Measurements from ENCODE around the gene CTU2. TPM values are rescaled to one million over a fixed set of nuclear protein-coding genes. Genes with fewer than 3 reads are reported as not detected.

CTU2 gene
- polyA plus RNA-seq, 1 donor from 2014 or later: 12.1 TPM

DNA sequence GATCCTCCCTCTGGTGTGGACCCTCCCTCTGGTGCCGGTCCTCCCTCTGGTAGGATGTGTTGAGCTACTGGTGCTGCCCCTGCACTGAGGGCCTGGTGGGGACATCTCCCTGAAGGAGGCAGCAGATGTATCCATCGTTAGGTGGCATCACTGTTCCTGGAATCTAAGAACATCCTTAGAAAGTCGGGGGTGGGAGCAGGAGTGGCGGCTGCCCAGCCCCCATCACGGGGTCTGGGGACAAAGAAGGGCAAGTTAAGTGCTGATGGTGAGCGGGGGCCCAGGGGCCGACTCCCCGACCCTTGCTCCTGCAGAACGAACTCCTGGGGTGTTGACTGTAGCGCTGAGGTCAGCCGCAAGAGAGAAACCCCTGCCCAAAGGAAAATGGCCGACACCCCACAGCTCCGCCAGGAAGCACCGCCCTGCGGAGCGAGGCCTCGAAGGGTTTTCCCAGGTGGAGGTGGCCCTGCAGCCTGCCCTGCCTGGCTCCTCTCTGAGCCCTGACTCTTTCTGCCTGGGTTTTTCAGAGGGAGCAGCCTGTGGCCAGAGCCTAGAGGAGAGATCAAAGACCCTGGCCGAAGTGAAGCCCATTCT, 5.5 kb downstream of the CTU2 start:
- peak overlapping the region in 1 of 3 donors; percentile 23 for H3K27ac Mint-ChIP-seq
- no peaks in the 10 kb centered on the region for H3K36me3 Mint-ChIP-seq
- H3K4me3 Mint-ChIP-seq: peak overlapping the region in 1 of 4 donors; percentile 35
- H3K27me3 Mint-ChIP-seq: no peaks in the 10 kb centered on the region
- H3K4me1 Mint-ChIP-seq: peaks cover 7% of the 10 kb centered on the region in 3 donors
- H3K9me3 Mint-ChIP-seq: no peaks in the 10 kb centered on the region

DNA sequence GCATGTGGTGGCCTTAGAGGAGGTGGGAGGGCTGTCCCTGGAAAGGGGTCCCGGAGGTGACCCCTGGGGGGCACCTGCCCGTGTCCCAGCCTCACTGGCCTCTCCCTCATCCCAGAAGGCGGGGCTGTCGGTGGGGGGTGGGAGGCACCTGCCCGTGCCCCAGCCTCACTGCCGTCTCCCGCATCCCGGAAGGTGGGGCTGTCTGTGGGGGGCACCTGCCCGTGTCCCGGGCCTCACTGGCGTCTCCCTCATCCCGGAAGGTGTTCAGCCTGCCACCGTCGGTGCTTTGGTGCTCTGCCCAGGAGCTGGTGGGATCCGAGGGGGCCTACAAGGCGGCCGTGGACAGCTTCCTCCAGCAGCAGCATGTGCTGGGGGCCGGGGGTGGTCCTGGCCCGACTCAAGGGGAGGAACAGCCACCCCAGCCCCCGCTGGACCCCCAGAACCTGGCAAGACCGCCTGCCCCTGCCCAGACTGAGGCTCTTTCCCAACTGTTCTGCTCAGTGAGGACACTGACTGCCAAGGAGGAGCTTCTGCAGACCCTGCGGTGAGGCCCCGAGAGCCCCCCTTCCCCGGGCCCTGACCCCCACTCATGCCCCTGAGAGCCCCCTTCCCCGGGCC, 6.2 kb downstream of the CTU2 start:
- H3K27me3 Mint-ChIP-seq: no peaks in the 10 kb centered on the region
- peak overlapping the region in 1 of 3 donors; percentile 23 for H3K27ac Mint-ChIP-seq
- H3K9me3 Mint-ChIP-seq: no peaks in the 10 kb centered on the region
- H3K36me3 Mint-ChIP-seq: no peaks in the 10 kb centered on the region
- H3K4me3 Mint-ChIP-seq: no peak overlapping the region
- H3K4me1 Mint-ChIP-seq: peaks cover under 1 to 1% (median 1%) of the 10 kb centered on the region in 3 donors

DNA sequence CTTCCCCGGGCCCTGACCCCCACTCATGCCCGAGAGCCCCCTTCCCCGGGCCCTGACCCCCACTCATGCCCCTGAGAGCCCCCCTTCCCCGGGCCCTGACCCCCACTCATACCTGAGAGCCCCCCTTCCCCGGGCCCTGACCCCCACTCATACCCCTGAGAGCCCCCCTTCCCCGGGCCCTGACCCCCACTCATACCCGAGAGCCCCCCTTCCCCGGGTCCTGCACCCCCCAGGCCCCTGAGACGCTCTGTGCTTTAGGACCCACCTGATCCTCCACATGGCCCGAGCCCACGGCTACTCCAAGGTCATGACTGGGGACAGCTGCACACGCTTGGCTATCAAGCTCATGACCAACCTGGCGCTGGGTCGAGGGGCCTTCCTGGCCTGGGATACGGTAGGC, 6.8 kb downstream of the CTU2 start:
- H3K36me3 Mint-ChIP-seq: no peaks in the 10 kb centered on the region
- no peaks in the 10 kb centered on the region for H3K4me1 Mint-ChIP-seq
- no peaks in the 10 kb centered on the region for H3K27me3 Mint-ChIP-seq
- H3K9me3 Mint-ChIP-seq: no peaks in the 10 kb centered on the region
- no peak overlapping the region for H3K4me3 Mint-ChIP-seq
- no peak overlapping the region for H3K27ac Mint-ChIP-seq

DNA sequence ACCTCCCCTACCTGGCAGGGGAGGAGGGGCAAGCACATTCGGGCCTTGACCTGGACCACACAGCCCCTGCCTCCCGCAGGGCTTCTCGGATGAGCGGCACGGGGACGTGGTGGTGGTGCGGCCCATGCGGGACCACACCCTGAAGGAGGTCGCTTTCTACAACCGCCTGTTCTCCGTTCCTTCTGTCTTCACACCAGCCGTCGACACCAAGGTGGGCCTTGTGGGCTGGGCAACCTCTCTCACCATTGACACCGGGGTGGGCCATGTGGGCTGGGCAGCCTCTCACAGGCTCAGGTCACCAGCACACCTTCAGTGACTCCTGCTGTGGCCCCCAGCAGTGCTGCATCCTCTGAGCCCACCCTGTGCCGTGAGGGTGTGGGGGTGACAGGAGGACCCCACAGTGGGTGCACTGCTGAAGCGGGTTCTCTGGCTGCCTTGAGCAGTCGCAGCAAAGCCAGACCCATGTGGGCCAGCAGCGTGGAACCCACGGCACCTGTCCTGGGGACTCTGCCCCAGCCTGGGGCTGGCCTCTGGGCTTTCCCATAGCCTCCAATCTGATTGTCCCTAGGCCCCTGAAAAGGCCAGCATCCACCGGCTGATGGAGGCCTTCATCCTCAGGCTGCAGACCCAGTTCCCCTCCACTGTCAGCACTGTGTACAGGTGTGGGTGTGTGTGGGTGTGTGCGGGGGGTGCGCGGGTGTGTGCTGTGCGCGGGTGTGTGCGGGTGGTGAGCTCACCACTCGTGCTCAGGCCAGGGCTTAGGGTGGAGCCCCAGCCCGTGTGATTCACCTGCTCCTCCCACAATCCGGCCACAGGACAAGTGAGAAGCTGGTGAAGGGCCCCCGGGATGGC, 7.5 kb downstream of the CTU2 start:
- Mint-ChIP-seq H3K9me3 (no peaks in the 10 kb centered on the region), H3K4me1 (no peaks in the 10 kb centered on the region), H3K36me3 (no peaks in the 10 kb centered on the region), H3K27me3 (no peaks in the 10 kb centered on the region), H3K27ac (peak overlapping the region in 1 of 3 donors; percentile 59), H3K4me3 (no peak overlapping the region)

DNA sequence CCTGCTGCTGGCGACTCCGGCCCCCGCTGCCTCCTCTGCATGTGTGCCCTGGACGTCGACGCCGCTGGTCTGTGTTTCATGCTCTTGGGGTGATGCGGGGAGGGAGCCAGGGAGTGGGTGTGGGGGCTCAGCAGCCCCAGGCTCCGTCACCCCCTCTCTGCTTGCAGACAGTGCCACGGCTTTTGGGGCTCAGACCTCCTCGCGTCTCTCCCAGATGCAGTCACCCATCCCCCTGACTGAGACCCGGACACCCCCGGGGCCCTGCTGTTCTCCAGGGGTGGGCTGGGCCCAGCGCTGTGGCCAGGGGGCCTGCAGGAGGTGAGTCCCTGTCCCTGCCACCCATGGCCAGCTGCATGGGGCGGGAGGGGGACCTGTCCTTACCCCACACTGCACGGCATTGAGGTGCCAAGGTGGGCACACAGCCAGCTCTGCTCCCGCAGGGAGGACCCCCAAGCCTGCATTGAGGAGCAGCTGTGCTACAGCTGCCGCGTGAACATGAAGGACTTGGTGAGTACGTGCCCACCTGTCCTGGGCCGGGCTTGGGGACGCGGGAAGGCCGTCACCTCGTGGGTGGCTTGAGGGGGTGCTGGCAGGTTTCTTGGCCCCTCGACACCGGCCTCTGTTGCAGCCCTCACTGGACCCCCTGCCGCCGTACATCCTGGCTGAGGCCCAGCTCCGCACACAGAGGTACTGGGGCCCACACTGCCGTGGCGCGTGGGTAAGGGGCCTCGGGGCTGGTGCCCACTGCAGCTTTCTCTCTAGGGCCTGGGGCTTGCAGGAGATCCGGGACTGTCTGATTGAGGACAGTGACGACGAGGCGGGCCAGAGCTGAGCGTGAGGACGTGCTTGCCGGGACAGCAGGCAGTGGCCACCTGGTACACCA, 8.4 kb downstream of the CTU2 start:
- Mint-ChIP-seq H3K4me1 (no peaks in the 10 kb centered on the region), H3K4me3 (no peak overlapping the region), H3K9me3 (no peaks in the 10 kb centered on the region), H3K27me3 (no peaks in the 10 kb centered on the region), H3K27ac (no peak overlapping the region), H3K36me3 (no peaks in the 10 kb centered on the region)

DNA sequence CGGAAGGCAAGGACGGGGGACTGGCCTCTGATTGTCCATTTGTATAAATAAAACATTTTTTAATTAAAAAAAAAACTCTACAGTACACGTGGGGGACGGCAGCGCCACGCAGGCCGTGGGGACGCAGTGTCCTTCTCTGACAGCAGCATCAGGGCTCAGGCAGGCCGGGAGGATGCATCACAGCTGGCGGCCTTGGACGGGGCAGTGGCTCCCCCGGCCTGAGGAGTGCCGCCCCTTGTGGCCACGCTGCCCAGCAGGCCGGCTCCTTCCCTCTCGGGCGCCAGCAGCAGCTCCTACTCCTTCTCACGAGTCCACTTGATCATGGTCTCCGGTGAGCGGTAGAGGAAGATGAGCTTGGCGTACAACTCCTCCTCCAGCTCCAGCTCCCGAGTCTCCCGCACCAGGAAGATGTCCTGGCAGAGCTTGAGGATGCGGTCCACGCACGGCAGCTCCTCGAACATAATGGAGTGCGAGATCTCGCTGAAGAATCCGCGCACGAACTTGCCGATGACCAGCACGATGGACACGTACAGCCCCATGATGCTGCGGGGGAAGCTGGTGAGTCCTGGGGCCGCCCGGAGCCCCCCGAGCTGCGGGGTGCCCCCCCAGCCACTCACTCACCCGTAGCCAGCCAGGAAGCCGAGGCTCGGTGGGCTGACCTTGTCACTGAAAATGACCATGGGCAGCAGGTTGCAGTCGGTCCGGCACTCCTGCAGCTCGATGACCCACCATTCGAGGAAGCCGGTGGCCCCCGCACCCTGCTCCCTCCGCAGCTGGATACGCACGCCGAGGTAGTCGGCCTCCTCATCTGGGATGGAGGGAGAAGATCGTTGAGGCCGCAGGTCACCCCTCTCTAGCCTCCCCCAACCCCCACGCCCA, 9.2 kb downstream of the CTU2 start:
- H3K4me1 Mint-ChIP-seq: no peaks in the 10 kb centered on the region
- H3K27ac Mint-ChIP-seq: no peak overlapping the region
- no peak overlapping the region for H3K4me3 Mint-ChIP-seq
- no peaks in the 10 kb centered on the region for H3K9me3 Mint-ChIP-seq
- H3K36me3 Mint-ChIP-seq: no peaks in the 10 kb centered on the region
- no peaks in the 10 kb centered on the region for H3K27me3 Mint-ChIP-seq

DNA sequence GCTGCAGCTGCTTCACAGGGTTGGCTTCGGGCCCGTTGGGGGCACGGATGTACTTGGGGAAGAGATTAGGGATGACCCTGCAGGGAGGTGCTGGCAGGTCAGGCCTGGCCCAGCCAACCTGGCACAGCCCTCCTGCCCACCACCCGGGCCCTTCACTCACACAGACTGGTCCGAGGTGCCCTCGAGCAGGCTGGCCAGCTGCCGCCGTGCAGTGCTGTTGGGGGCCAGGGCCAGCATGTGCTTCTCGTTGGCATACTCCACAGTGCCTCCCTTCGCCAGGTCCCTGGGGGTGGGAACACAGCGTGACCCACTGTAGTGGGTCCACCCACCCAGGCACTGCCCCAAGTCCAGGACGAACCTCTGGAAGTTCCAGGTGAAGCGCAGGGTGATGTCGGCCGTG, 9.9 kb downstream of the CTU2 start:
- H3K36me3 Mint-ChIP-seq: no peaks in the 10 kb centered on the region
- no peak overlapping the region for H3K27ac Mint-ChIP-seq
- H3K4me3 Mint-ChIP-seq: no peak overlapping the region
- H3K9me3 Mint-ChIP-seq: no peaks in the 10 kb centered on the region
- H3K27me3 Mint-ChIP-seq: no peaks in the 10 kb centered on the region
- H3K4me1 Mint-ChIP-seq: no peaks in the 10 kb centered on the region

DNA sequence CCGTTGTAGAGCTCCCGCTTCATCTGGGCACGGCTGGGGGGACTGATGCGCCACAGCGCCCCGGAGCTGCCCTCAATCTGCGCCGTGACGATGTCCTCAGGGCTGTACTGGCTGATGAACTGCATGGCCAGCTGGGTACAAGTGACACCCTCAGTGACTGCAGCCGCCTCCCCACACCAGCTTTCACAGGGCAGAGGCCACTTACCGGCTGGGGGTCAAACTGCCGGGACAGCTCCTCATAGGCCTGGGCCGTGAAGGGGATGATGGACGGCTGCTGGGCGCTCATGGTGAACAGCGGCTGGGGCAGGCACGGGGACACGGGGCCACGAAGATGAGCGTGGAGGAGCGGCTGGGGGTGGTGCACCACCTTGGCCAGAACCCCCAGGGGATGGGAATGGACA, 10.3 kb downstream of the CTU2 start:
- Mint-ChIP-seq H3K4me1 (no peaks in the 10 kb centered on the region), H3K36me3 (no peaks in the 10 kb centered on the region), H3K9me3 (no peaks in the 10 kb centered on the region), H3K27me3 (no peaks in the 10 kb centered on the region), H3K4me3 (no peak overlapping the region), H3K27ac (no peak overlapping the region)

DNA sequence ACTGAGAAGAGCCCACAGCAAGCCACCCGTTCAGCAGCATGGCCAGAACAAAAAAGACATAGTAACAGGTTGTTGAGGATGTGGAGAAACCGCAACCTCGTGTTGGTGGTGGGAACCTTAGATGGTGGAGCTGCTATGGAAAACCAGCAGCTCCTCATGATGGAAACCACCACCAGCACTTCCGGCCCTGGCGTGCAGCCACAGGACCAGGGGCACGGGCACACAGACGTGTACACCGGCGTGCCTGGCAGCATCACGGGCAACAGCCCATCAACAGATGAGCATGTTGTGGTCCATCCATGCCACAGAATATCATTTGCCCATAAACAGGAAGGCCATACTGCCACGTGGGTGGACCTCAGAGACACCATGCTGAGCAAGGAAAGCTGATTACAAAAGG, 11.9 kb downstream of the CTU2 start:
- peak overlapping the region in 1 of 3 donors; percentile 42 for H3K27ac Mint-ChIP-seq
- peak overlapping the region in 1 of 4 donors; percentile 26 for H3K4me3 Mint-ChIP-seq
- H3K4me1 Mint-ChIP-seq: no peaks in the 10 kb centered on the region
- H3K27me3 Mint-ChIP-seq: no peaks in the 10 kb centered on the region
- no peaks in the 10 kb centered on the region for H3K36me3 Mint-ChIP-seq
- no peaks in the 10 kb centered on the region for H3K9me3 Mint-ChIP-seq

DNA sequence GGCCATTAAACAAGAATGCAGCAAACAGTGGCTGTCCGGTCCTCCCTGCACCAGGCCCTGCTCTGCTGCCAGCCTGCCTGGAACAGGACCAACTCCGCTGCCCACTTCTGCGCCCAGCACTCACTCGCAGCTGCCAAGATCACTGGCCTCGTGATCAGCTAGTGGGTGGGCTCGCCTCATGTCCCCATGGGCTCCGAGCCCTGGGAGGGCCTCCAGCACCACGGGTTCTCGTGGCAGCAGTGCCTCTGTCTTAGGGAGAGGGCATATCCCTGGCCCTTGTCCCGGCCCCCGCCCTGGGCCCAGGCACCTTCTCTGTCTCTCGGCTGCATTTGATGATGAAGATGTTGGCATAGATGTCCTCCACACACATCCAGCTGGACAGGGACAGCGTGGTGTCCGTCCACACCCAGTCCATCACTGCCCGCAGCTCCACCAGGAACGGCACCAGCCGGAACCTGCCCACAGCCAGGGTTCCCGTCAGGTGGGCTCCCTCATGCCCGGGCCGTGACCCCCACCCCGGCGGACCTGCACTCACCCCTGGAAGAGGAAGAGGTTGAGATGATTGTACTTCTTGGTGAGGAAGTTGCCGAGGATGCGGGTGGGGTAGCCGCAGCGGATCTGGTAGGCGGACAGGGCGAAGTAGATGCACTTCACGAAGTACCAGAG, 13.1 kb downstream of the CTU2 start:
- H3K4me1 Mint-ChIP-seq: no peaks in the 10 kb centered on the region
- H3K27ac Mint-ChIP-seq: no peak overlapping the region
- no peaks in the 10 kb centered on the region for H3K27me3 Mint-ChIP-seq
- H3K9me3 Mint-ChIP-seq: no peaks in the 10 kb centered on the region
- no peaks in the 10 kb centered on the region for H3K36me3 Mint-ChIP-seq
- no peak overlapping the region for H3K4me3 Mint-ChIP-seq

DNA sequence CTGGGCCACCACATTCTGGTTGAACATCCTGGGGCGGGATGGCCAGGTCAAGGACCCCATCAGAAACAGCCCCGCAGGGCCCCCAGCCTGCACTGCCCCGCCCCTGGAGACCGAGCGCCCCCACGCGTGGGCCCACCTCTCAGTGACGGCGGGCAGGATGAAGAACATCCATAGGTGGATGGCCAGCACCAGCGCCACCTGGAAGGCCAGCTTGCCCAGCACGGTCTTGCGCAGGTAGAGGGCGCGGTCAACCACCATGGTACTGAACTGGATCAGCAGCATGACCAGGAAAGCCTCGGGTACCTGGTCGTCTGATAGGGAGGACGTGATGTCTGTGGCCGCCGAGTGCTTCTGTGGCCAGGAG, 13.6 kb downstream of the CTU2 start:
- Mint-ChIP-seq H3K9me3 (no peaks in the 10 kb centered on the region), H3K27ac (no peak overlapping the region), H3K27me3 (no peaks in the 10 kb centered on the region), H3K4me3 (no peak overlapping the region), H3K36me3 (no peaks in the 10 kb centered on the region), H3K4me1 (no peaks in the 10 kb centered on the region)

DNA sequence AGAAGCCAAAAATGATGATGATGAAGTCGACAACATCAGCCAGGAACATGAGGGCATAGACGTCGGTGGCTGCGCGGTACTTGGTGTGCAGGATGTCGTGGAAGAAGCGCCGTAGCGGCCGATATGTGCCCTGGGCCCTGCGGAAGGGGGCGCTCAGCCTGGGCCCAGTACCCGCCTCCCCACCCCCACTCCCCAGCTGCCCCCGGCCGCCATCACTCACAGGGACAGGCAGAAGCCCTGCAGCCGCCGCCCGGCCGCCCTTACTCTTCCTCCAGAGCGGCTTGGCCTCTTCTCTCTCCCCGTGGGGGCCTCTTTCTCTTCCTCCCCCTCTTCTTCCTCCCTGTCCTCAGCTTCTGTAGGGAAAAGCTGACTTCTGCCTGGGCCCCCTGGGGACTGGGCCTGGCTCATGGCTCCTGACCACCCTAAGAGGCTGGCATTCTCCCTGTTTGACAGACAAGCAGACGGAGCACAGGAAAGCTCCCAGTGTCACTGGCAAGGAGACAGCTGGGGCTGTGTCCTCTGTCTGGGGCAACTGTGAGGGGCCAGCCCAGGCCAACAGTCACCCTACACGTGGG, 14.2 kb downstream of the CTU2 start:
- H3K27ac Mint-ChIP-seq: no peak overlapping the region
- H3K9me3 Mint-ChIP-seq: no peaks in the 10 kb centered on the region
- no peaks in the 10 kb centered on the region for H3K4me1 Mint-ChIP-seq
- H3K36me3 Mint-ChIP-seq: no peaks in the 10 kb centered on the region
- H3K4me3 Mint-ChIP-seq: no peak overlapping the region
- no peaks in the 10 kb centered on the region for H3K27me3 Mint-ChIP-seq

DNA sequence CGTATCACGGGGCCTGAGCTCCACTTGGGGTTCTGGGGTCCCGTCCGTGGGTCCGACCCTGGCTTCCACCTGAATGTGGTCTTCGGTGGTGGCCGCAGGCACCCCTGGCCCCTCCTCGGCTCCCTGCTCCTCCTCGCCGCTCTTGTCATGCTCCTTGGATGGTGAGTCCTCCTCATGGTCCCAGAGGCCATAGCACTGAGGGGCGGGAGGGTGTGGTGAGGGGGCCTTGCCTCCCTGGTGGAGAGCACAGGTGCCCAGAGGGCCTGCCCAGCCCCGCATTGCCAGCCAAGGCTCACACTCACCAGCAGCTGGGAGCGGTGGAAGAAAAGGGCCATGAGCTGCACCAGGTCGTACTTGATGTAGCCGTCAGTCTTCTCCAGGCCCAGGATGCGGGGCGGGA, 14.9 kb downstream of the CTU2 start:
- Mint-ChIP-seq H3K4me3 (no peak overlapping the region), H3K27ac (no peak overlapping the region), H3K36me3 (no peaks in the 10 kb centered on the region), H3K4me1 (no peaks in the 10 kb centered on the region), H3K27me3 (no peaks in the 10 kb centered on the region), H3K9me3 (no peaks in the 10 kb centered on the region)
